HG03103 (cell line): ENCODE results near the gene LCNL1.

ENCODE experiments used
- ATAC-seq: cut with Tn5 transposase; IDR thresholded peaks from one replicate; pipeline ENCODE4 v1.9.1; 2021; ENCODE audit warnings: low read depth; ENCODE audit not compliant: unreplicated experiment

The LCNL1 gene

GRCh38 chr9:136958473-136958872 lies 24.3 kb upstream of the LCNL1 start:
- no peak for ATAC-seq

GRCh38 chr9:136958898-136959850 lies 23.6 kb upstream of the LCNL1 start:
- no peak for ATAC-seq

- ATAC-seq, result no peak
Measured at GRCh38 chr9:136960212-136960937, 22.4 kb upstream of the LCNL1 start.

GRCh38 chr9:136960938-136961275 lies 21.9 kb upstream of the LCNL1 start:
- no peak for ATAC-seq

GRCh38 chr9:136961279-136962065 lies 21.3 kb upstream of the LCNL1 start:
- ATAC-seq, result no peak

GRCh38 chr9:136962163-136962562 lies 20.6 kb upstream of the LCNL1 start:
- ATAC-seq, result no peak

GRCh38 chr9:136962701-136963248 lies 20.0 kb upstream of the LCNL1 start:
- no peak for ATAC-seq

- ATAC-seq, result no peak
Measured at GRCh38 chr9:136963341-136963740, 19.5 kb upstream of the LCNL1 start.

GRCh38 chr9:136963751-136964150 lies 19.0 kb upstream of the LCNL1 start:
- no peak for ATAC-seq

GRCh38 chr9:136964171-136964689 lies 18.6 kb upstream of the LCNL1 start:
- ATAC-seq, result no peak

- no peak for ATAC-seq
Measured at GRCh38 chr9:136964833-136965422, 17.9 kb upstream of the LCNL1 start.

GRCh38 chr9:136965771-136966484 lies 16.9 kb upstream of the LCNL1 start:
- no peak for ATAC-seq

- ATAC-seq, result no peak
Measured at GRCh38 chr9:136968333-136969127, 14.3 kb upstream of the LCNL1 start.

- no peak for ATAC-seq
Measured at GRCh38 chr9:136969150-136969549, 13.6 kb upstream of the LCNL1 start.

GRCh38 chr9:136969774-136970173 lies 13.0 kb upstream of the LCNL1 start:
- no peak for ATAC-seq

GRCh38 chr9:136970361-136970760 lies 12.4 kb upstream of the LCNL1 start:
- no peak for ATAC-seq

- no peak for ATAC-seq
Measured at GRCh38 chr9:136971746-136972145, 11.0 kb upstream of the LCNL1 start.

GRCh38 chr9:136972335-136972734 lies 10.5 kb upstream of the LCNL1 start:
- ATAC-seq, result no peak

- no peak for ATAC-seq
Measured at GRCh38 chr9:136972743-136973142, 10.1 kb upstream of the LCNL1 start.
